Gastrocnemius medialis (tissue), 4 donors: Measurements from ENCODE around the gene STS.

Source experiments
- POLR2A ChIP-seq, 2 donors: fragments of 450-650 bp; IDR thresholded peaks; one replicate each; pipeline ENCODE4 v1.6.1; 2017; ENCODE audit warnings: antibody characterized with exemption in 2 of 2, mild to moderate bottlenecking in 2 of 2, moderate library complexity in 2 of 2
- TF ChIP-seq, protein P1 (sequence below), 5 experiments: fragments of 450-650 bp in 3 of 5; fragments of 200-600 bp in 2 of 5; sonication (generic) in 2 of 5; IDR thresholded peaks in 4 of 5; conservative IDR thresholded peaks in 1 of 5; 1 replicate in 4 of 5; 2 replicates in 1 of 5; pipeline ENCODE4 v1.5.1; 2016 to 2019; ENCODE audit warnings: antibody characterized with exemption in 5 of 5, mild to moderate bottlenecking in 3 of 5, moderate library complexity in 3 of 5

DNA sequence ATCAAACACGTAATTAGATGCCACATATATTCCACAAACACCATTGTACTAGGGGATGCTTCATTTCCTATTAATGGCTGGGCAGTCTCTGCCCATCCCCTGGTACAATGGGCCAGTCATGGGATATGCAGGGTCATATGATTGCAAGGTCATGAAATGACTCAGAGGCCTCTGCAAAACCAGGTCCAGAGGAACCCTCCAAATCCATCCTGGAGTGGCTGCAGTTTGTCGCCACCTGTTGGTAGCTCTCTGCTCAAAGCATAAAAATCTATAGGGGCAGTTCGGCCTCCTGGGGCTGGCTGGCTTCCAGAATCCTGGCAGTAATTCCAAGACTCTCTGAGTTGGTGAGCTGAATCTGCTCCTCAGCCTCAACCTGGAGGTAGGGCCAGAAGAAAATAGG, 23.4 kb downstream of the STS start:
- TF ChIP-seq, protein P1, sequence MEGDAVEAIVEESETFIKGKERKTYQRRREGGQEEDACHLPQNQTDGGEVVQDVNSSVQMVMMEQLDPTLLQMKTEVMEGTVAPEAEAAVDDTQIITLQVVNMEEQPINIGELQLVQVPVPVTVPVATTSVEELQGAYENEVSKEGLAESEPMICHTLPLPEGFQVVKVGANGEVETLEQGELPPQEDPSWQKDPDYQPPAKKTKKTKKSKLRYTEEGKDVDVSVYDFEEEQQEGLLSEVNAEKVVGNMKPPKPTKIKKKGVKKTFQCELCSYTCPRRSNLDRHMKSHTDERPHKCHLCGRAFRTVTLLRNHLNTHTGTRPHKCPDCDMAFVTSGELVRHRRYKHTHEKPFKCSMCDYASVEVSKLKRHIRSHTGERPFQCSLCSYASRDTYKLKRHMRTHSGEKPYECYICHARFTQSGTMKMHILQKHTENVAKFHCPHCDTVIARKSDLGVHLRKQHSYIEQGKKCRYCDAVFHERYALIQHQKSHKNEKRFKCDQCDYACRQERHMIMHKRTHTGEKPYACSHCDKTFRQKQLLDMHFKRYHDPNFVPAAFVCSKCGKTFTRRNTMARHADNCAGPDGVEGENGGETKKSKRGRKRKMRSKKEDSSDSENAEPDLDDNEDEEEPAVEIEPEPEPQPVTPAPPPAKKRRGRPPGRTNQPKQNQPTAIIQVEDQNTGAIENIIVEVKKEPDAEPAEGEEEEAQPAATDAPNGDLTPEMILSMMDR (IDR thresholded peaks at IDR 0.05 in 4 of 5, conservative IDR thresholded peaks at IDR 0.05 in 1 of 5) = no peak
- TF ChIP-seq POLR2A (IDR thresholded peaks at IDR 0.05) = no peak
